NB4 (cell line): ENCODE measurements around the gene ZAR1.
"Not testable (repeated sequence)": the region's sequence is repeated elsewhere in the genome, so short reads cannot be mapped to it uniquely, and the experiment has no call there.

Experiments used
- DNase-seq: peaks from one replicate; pipeline ENCODE4 v3.0.0; 2010; ENCODE audit warnings: low read depth
- H3K4me3 ChIP-seq: one replicate; pipeline ENCODE4 v1.5.1; 2011; ENCODE audit warnings: mild to moderate bottlenecking, low read depth, low read length, moderate library complexity
- MAX ChIP-seq: IDR thresholded peaks from 2 replicates; pipeline ENCODE4 v1.6.1; 2011; ENCODE audit warnings: low read depth, low read length
- MYC ChIP-seq: IDR thresholded peaks from 2 replicates; pipeline ENCODE4 v1.6.1; 2011; ENCODE audit warnings: low read depth, low read length
- POLR2A ChIP-seq: IDR thresholded peaks from 2 replicates; pipeline ENCODE4 v1.6.1; 2011; ENCODE audit warnings: mild to moderate bottlenecking; ENCODE audit not compliant: insufficient read length; ENCODE audit errors: extremely low read depth
- TF ChIP-seq, protein P1 (sequence below): IDR thresholded peaks from one replicate; pipeline ENCODE4 v1.5.1; 2012; ENCODE audit warnings: low read depth, low read length

ZAR1 gene

DNA sequence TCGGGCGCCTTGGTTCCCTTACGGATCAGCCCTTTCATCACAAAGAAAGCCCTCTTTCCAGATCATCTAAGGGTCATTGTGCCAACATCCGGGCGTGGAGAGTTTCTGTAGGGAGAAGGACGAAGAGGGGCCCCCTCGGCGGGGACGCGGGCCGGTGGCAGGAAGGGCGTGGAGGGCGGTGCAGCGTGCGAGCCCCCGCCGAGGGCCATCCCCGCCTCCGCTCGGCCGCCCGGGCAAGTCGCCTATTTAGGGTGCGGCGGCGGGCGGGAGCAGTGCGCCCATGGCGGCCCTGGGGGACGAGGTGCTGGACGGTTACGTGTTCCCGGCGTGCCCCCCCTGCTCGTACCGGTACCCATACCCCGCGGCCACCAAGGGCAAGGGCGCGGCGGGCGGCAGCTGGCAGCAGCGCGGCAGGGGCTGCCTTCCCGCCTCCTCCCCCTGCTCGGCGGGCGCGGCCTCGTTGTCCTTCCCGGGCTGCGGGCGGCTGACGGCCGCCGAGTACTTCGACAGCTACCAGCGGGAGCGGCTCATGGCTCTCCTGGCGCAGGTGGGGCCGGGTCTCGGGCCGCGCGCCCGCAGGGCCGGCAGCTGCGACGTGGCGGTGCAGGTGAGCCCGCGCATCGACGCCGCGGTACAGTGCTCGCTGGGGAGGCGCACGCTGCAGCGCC lies at the start of gene ZAR1:
Gene ZAR1, plus strand, starts transcription at position 241 of the 668 bp plus-strand sequence. Its CDS starts 40 bp downstream, at position 281.
- TF ChIP-seq MAX (no peak), POLR2A (no peak), MYC (no peak)
- TF ChIP-seq, protein P1, sequence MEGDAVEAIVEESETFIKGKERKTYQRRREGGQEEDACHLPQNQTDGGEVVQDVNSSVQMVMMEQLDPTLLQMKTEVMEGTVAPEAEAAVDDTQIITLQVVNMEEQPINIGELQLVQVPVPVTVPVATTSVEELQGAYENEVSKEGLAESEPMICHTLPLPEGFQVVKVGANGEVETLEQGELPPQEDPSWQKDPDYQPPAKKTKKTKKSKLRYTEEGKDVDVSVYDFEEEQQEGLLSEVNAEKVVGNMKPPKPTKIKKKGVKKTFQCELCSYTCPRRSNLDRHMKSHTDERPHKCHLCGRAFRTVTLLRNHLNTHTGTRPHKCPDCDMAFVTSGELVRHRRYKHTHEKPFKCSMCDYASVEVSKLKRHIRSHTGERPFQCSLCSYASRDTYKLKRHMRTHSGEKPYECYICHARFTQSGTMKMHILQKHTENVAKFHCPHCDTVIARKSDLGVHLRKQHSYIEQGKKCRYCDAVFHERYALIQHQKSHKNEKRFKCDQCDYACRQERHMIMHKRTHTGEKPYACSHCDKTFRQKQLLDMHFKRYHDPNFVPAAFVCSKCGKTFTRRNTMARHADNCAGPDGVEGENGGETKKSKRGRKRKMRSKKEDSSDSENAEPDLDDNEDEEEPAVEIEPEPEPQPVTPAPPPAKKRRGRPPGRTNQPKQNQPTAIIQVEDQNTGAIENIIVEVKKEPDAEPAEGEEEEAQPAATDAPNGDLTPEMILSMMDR: no peak
- no peak within 1 kb of the TSS for H3K4me3 ChIP-seq
- no peak for DNase-seq

- not testable (repeated sequence) for H3K4me3 ChIP-seq
- DNase-seq: peak; percentile 47
Observed at GRCh38 chr4:48440914-48441313, 49.1 kb upstream of the ZAR1 start.

DNA sequence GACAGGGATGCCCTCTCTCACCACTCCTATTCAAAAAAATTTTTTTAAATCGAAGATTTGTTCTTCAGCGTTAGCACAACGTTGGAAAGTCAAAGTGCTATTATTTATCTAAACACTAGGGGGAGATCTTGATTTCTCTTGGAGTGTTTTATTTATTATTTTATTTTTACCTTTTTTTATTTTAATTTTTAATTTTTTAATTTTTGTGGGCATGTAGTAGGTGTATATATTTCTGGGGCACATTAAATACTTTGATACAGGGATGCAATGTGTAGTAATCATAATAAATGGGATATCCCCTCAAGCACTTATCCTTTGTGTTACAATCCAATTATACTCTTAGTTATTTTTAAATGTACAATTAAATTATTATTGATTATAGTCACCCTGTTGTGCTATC lies 44.3 kb upstream of the ZAR1 start:
- no peak overlapping the region for H3K4me3 ChIP-seq
- no peak for DNase-seq
- TF ChIP-seq POLR2A (no peak), MAX (no peak)
- TF ChIP-seq, protein P1: peak; percentile 23

GRCh38 chr4:48446642-48447041 lies 43.4 kb upstream of the ZAR1 start:
- DNase-seq: no peak
- no peak overlapping the region for H3K4me3 ChIP-seq
- TF ChIP-seq MYC (no peak), POLR2A (no peak), MAX (no peak)
- TF ChIP-seq, protein P1: no peak

- DNase-seq: no peak
- no peak overlapping the region for H3K4me3 ChIP-seq
- TF ChIP-seq POLR2A: no peak
- no peak for TF ChIP-seq MAX
- TF ChIP-seq MYC: no peak
- TF ChIP-seq, protein P1: no peak
Observed at GRCh38 chr4:48449151-48449550, 40.9 kb upstream of the ZAR1 start.

- no peak overlapping the region for H3K4me3 ChIP-seq
- TF ChIP-seq MAX (no peak), MYC (no peak), POLR2A (no peak)
- TF ChIP-seq, protein P1: no peak
- DNase-seq: no peak
Observed at GRCh38 chr4:48450740-48451139, 39.3 kb upstream of the ZAR1 start.

DNA sequence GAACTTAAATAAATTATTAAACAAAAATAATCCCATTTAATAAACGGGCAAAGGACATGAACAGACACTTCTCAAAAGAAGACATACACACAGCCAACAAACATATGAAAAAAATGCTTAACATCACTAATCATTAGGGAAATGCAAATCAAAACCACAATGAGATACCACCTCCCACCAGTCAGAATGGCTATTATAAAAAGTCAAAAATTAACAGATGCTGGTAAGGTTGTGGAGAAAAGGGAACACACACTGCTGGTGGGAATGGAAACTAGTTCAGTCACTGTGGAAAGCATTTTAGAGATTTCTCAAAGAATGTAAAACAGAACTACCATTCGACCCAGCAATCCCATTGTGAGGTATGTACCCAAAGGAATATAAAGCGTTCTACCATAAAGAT lies 38.4 kb upstream of the ZAR1 start:
- H3K4me3 ChIP-seq, DNase-seq: not testable (repeated sequence)
